Measurements from ENCODE around the gene PTPRM. TPM values are rescaled to one million over a fixed set of nuclear protein-coding genes. Genes with fewer than 3 reads are reported as not detected.

Gene PTPRM
- total and polyA plus RNA-seq, 4 donors, result 61.1 to 146 (median 87.5) TPM

GRCh38 chr18:8453528-8453927, 886.4 kb downstream of the PTPRM start:
- no peak for TF ChIP-seq CTCF (IDR thresholded peaks at IDR 0.05; ENCODE audit: control extremely low read depth, extremely low read depth)
- no peak overlapping the region for H3K4me3 ChIP-seq
- no peak for DNase-seq
- no peak for ATAC-seq (ENCODE audit: insufficient read depth, low FRiP score)
- H3K36me3 ChIP-seq (ENCODE audit: control insufficient read depth in 4 of 4, insufficient read depth in 4 of 4, low read length in 4 of 4), result no peaks in the 10 kb centered on the region
- H3K27me3 ChIP-seq (ENCODE audit: control insufficient read depth in 3 of 3, insufficient read depth in 3 of 3, low read length in 2 of 3), result no peaks in the 10 kb centered on the region
- no peak overlapping the region for H3K27ac ChIP-seq (ENCODE audit: low read depth in 1 of 2, low read length in 1 of 2)
- no peak overlapping the region for H3K9ac ChIP-seq (ENCODE audit: insufficient read depth in 1 of 2, low read length in 2 of 2)
- no peaks in the 10 kb centered on the region for H3K4me1 ChIP-seq (ENCODE audit: control insufficient read depth in 5 of 5, insufficient read depth in 5 of 5, low read length in 5 of 5)
- WGBS, 2 donors, result 67 to 79% methylated on average over 3 of the region's 3 CpGs
- peaks cover 0 to 2% (median 0%) of the 10 kb centered on the region in 4 donors for H3K9me3 ChIP-seq (ENCODE audit: control insufficient read depth in 4 of 4, insufficient read depth in 3 of 4, low read length in 3 of 4)

DNA sequence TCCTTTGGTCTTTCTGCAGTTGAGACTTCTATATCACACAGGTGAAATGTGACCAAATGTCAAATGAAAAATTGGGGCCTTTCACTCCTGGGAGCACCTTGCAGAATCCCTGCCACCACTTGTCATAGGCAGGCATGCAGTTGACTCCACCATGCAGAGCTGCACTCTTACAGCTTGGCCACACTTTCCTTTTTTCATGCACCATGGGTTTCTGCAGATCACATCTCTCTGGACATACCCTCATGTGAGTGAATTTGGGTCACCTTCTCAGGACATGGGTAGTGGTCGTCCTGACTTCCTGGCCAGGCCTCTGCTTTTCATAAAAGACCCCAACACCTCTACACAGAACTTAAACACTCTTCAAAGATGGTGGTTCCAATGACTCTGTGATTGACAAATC, 887.0 kb downstream of the PTPRM start:
- no peak for TF ChIP-seq CTCF (IDR thresholded peaks at IDR 0.05; ENCODE audit: control extremely low read depth, extremely low read depth)
- WGBS, 2 donors, result 88 to 100% methylated on average over 1 of the region's 1 CpG
- no peak overlapping the region for H3K27ac ChIP-seq (ENCODE audit: low read depth in 1 of 2, low read length in 1 of 2)
- no peaks in the 10 kb centered on the region for H3K36me3 ChIP-seq (ENCODE audit: control insufficient read depth in 4 of 4, insufficient read depth in 4 of 4, low read length in 4 of 4)
- no peak for DNase-seq
- peaks cover 0 to 2% (median 0%) of the 10 kb centered on the region in 4 donors for H3K9me3 ChIP-seq (ENCODE audit: control insufficient read depth in 4 of 4, insufficient read depth in 3 of 4, low read length in 3 of 4)
- no peak overlapping the region for H3K4me3 ChIP-seq
- no peaks in the 10 kb centered on the region for H3K4me1 ChIP-seq (ENCODE audit: control insufficient read depth in 5 of 5, insufficient read depth in 5 of 5, low read length in 5 of 5)
- no peak overlapping the region for H3K9ac ChIP-seq (ENCODE audit: insufficient read depth in 1 of 2, low read length in 2 of 2)
- no peaks in the 10 kb centered on the region for H3K27me3 ChIP-seq (ENCODE audit: control insufficient read depth in 3 of 3, insufficient read depth in 3 of 3, low read length in 2 of 3)
- ATAC-seq (ENCODE audit: insufficient read depth, low FRiP score), result no peak

GRCh38 chr18:8455661-8456614, 888.8 kb downstream of the PTPRM start:
- H3K9me3 ChIP-seq (ENCODE audit: control insufficient read depth in 4 of 4, insufficient read depth in 3 of 4, low read length in 3 of 4), result peaks cover 0 to 2% (median 0%) of the 10 kb centered on the region in 4 donors
- ATAC-seq (ENCODE audit: insufficient read depth, low FRiP score) (no peak), DNase-seq (peak in 1 of 3 donors; percentile 32)
- H3K36me3 ChIP-seq (ENCODE audit: control insufficient read depth in 4 of 4, insufficient read depth in 4 of 4, low read length in 4 of 4), result no peaks in the 10 kb centered on the region
- no peak for TF ChIP-seq CTCF (IDR thresholded peaks at IDR 0.05; ENCODE audit: control extremely low read depth, extremely low read depth)
- no peaks in the 10 kb centered on the region for H3K27me3 ChIP-seq (ENCODE audit: control insufficient read depth in 3 of 3, insufficient read depth in 3 of 3, low read length in 2 of 3)
- H3K4me1 ChIP-seq (ENCODE audit: control insufficient read depth in 5 of 5, insufficient read depth in 5 of 5, low read length in 5 of 5), result no peaks in the 10 kb centered on the region
- WGBS, 2 donors, result 69% methylated on average over 8 of the region's 8 CpGs
- H3K4me3 ChIP-seq, result no peak overlapping the region
- H3K9ac ChIP-seq (ENCODE audit: insufficient read depth in 1 of 2, low read length in 2 of 2), result no peak overlapping the region
- H3K27ac ChIP-seq (ENCODE audit: low read depth in 1 of 2, low read length in 1 of 2), result no peak overlapping the region

Small RNAs within 50 kb of the gene (small RNA-seq; reads per million reads assigned to genes)
- gene AP001094.1 (ENCODE audit: low replicate concordance) (not detected), gene RF00012 (ENCODE audit: low replicate concordance) (not detected)

Measured in lung (tissue), 13 donors.